Brain microvascular endothelial cell (primary cell): ENCODE measurements around the gene TRMT5.

Experiments used
- DNase-seq: peaks from one replicate; pipeline ENCODE4 v3.0.0-alpha.2; 2020
- H3K27ac ChIP-seq: fragments of 250-450 bp; sonication (Bioruptor Pico); 2 replicates; pipeline ENCODE4 v1.5.1; 2020; ENCODE audit warnings: mild to moderate bottlenecking, moderate library complexity
- H3K27me3 ChIP-seq: fragments of 250-450 bp; sonication (Bioruptor Pico); replicated peaks from 2 replicates; pipeline ENCODE4 v1.5.1; 2020; ENCODE audit warnings: mild to moderate bottlenecking
- H3K36me3 ChIP-seq: fragments of 250-450 bp; sonication (Bioruptor Pico); replicated peaks from 2 replicates; pipeline ENCODE4 v1.5.1; 2020; ENCODE audit warnings: mild to moderate bottlenecking
- H3K4me3 ChIP-seq: 2 replicates; pipeline ENCODE4 v1.5.1; 2011; ENCODE audit warnings: low read depth, mild to moderate bottlenecking, control low read depth, low read length, moderate library complexity
- CTCF ChIP-seq: IDR thresholded peaks from 2 replicates; pipeline ENCODE4 v1.5.1; 2011; ENCODE audit warnings: low read depth, mild to moderate bottlenecking, moderate library complexity, low read length, control low read depth, inconsistent platforms; ENCODE audit errors: missing control alignments
- in situ Hi-C: cut with HindIII; loops from 2 replicates; pipeline ENCODE4 v1.10.0; 2017; ENCODE audit warnings: low sequenced_read_pairs, low pct_ligation_motif_present

Gene TRMT5

DNA sequence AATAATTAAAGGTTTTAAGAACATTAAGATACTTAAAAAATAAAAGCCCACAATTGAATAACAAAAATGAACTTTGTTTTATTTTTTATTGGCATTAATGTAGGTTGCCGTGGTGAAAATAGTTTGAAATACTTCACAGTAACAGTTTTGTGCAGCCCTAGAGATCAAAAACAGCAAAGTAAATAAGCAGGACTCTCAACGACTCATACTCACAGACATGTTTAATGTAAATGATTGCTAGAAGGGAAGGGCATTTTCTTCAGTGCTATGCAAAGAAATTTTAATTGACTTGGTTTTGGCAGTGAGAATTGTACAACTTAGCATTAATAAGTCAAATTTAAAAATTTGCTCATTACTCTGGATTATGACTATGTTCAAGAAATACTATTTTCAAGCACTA, 16.0 kb downstream of the TRMT5 start:
- Histone ChIP-seq H3K4me3 (no peak overlapping the region), H3K27ac (no peak overlapping the region), H3K36me3 (no peaks in the 10 kb centered on the region), H3K27me3 (no peaks in the 10 kb centered on the region)
- in situ Hi-C loops, result no loop called here
- DNase-seq, result no peak
- no peak for TF ChIP-seq CTCF

DNA sequence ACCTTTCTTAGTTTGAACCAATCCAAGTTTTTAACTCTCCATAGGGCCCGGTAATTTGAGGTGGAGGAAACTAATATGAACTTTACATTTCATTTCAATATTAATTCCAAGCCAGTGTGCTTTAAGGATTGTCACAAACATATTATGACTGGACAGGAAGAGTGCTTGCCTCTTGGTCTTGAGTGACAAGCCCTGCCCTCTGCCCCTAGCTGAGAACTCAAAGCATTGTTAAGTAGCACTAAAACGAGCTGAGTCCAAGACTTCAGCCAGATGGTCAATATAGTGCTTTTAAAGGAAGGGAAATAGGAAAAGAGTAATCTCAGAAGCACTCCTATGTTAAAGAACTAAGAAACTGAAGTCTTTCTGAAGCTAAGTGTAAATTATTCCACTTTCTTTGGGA, 17.1 kb downstream of the TRMT5 start:
- Histone ChIP-seq H3K36me3 (no peaks in the 10 kb centered on the region), H3K4me3 (no peak overlapping the region), H3K27me3 (no peaks in the 10 kb centered on the region), H3K27ac (no peak overlapping the region)
- in situ Hi-C loops, result no loop called here
- TF ChIP-seq CTCF, result no peak
- DNase-seq, result no peak

DNA sequence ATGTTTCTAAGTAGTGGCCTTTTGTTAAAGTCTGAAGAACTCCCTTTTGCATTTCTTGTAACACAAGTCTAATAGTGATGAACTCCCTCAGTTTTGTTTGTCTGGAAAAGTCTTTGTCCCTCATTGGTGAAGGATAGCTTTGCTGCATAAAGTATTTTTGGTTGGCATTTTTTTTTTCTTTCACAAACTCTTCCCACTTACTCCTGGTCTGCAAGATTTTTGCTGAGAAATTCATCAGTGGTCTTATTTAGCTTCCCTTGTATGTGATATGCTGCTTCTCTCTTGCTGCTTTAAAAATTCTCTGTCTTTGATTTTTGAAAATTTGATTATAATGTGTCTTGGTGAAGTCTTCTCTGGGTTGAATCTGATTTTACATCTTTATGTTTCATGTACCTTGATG, 22.7 kb downstream of the TRMT5 start:
- H3K27ac ChIP-seq, result no peak overlapping the region
- no peaks in the 10 kb centered on the region for H3K36me3 ChIP-seq
- no peak for DNase-seq
- no peak overlapping the region for H3K4me3 ChIP-seq
- H3K27me3 ChIP-seq, result no peaks in the 10 kb centered on the region
- TF ChIP-seq CTCF, result no peak
- in situ Hi-C loops, result no loop called here

- no peak for TF ChIP-seq CTCF
- no peak overlapping the region for H3K4me3 ChIP-seq
- in situ Hi-C loops, result no loop called here
- DNase-seq, result no peak
- no peaks in the 10 kb centered on the region for H3K27me3 ChIP-seq
- H3K36me3 ChIP-seq, result no peaks in the 10 kb centered on the region
- no peak overlapping the region for H3K27ac ChIP-seq
Observed at GRCh38 chr14:60956632-60957031, 24.2 kb downstream of the TRMT5 start.

GRCh38 chr14:60956202-60956601, 24.7 kb downstream of the TRMT5 start:
- no peak for TF ChIP-seq CTCF
- H3K27me3 ChIP-seq, result no peaks in the 10 kb centered on the region
- H3K27ac ChIP-seq, result no peak overlapping the region
- no peak for DNase-seq
- in situ Hi-C loops, result no loop called here
- H3K4me3 ChIP-seq, result no peak overlapping the region
- no peaks in the 10 kb centered on the region for H3K36me3 ChIP-seq

DNA sequence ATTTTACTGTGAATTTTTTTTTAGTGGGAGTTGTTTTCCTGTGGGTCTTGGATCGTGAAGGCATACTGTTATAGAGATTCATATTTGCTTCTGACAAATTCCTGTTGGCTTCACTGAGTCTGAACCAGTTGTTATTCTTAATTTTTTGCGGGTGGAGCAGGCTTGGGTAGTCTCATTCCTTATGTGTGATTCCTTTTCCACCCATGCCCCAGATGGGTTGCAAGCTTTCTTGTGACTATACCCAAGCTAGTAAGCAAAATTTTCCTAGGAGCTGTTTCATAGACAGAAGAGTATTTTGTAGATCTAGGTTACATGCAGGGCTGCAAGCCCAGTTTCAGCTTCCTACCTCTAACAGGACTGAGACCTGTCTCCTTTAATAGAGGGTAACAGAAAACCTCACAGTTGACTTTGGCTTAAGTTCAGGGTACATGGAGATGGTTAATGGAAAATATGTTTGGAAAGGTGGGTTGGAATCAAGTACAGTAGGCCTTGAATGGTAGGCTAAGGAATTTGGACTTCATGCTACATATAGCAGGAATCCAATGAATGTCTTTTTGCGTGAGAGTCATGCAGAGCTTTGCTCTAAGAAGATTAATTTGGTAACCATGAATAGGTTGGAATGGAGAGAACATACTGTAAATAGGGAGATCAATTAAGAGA, 29.0 kb downstream of the TRMT5 start:
- Histone ChIP-seq H3K27ac (no peak overlapping the region), H3K27me3 (no peaks in the 10 kb centered on the region), H3K4me3 (no peak overlapping the region), H3K36me3 (no peaks in the 10 kb centered on the region)
- DNase-seq, result no peak
- in situ Hi-C loops, result no loop called here
- no peak for TF ChIP-seq CTCF
